ENCODE data around the gene MCRIP2. TPM values are rescaled to one million over a fixed set of nuclear protein-coding genes. Genes with fewer than 3 reads are reported as not detected.
"Not testable (repeated sequence)": the region's sequence is repeated elsewhere in the genome, so short reads cannot be mapped to it uniquely, and the experiment has no call there.

Gene MCRIP2
- total RNA-seq, 1 donor from 2014 or later: 16.6 TPM

GRCh38 chr16:686459-687260 lies 45.0 kb downstream of the MCRIP2 start:
- Mint-ChIP-seq H3K27me3 (ENCODE audit: unreplicated experiment) (peaks cover 18% of the 10 kb centered on the region), H3K36me3 (ENCODE audit: unreplicated experiment) (no peaks in the 10 kb centered on the region), H3K4me3 (ENCODE audit: unreplicated experiment) (no peak overlapping the region), H3K27ac (ENCODE audit: unreplicated experiment) (no peak overlapping the region), H3K4me1 (ENCODE audit: low read depth, unreplicated experiment) (peaks cover 6% of the 10 kb centered on the region), H3K9me3 (ENCODE audit: unreplicated experiment) (peaks cover 12% of the 10 kb centered on the region)
- DNase-seq: no peak
- TF ChIP-seq, protein P1, sequence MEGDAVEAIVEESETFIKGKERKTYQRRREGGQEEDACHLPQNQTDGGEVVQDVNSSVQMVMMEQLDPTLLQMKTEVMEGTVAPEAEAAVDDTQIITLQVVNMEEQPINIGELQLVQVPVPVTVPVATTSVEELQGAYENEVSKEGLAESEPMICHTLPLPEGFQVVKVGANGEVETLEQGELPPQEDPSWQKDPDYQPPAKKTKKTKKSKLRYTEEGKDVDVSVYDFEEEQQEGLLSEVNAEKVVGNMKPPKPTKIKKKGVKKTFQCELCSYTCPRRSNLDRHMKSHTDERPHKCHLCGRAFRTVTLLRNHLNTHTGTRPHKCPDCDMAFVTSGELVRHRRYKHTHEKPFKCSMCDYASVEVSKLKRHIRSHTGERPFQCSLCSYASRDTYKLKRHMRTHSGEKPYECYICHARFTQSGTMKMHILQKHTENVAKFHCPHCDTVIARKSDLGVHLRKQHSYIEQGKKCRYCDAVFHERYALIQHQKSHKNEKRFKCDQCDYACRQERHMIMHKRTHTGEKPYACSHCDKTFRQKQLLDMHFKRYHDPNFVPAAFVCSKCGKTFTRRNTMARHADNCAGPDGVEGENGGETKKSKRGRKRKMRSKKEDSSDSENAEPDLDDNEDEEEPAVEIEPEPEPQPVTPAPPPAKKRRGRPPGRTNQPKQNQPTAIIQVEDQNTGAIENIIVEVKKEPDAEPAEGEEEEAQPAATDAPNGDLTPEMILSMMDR (IDR thresholded peaks at IDR 0.05; ENCODE audit: partially characterized antibody, unreplicated experiment): no peak

- TF ChIP-seq, protein P1 (IDR thresholded peaks at IDR 0.05; ENCODE audit: partially characterized antibody, unreplicated experiment): no peak
- H3K36me3 Mint-ChIP-seq (ENCODE audit: unreplicated experiment): no peaks in the 10 kb centered on the region
- no peak for DNase-seq
- peaks cover 16% of the 10 kb centered on the region for H3K27me3 Mint-ChIP-seq (ENCODE audit: unreplicated experiment)
- H3K9me3 Mint-ChIP-seq (ENCODE audit: unreplicated experiment): peaks cover 12% of the 10 kb centered on the region
- H3K4me3 Mint-ChIP-seq (ENCODE audit: unreplicated experiment): no peak overlapping the region
- H3K27ac Mint-ChIP-seq (ENCODE audit: unreplicated experiment): no peak overlapping the region
- H3K4me1 Mint-ChIP-seq (ENCODE audit: low read depth, unreplicated experiment): peaks cover 3% of the 10 kb centered on the region
Observed at GRCh38 chr16:687499-687898, 45.9 kb downstream of the MCRIP2 start.

DNA sequence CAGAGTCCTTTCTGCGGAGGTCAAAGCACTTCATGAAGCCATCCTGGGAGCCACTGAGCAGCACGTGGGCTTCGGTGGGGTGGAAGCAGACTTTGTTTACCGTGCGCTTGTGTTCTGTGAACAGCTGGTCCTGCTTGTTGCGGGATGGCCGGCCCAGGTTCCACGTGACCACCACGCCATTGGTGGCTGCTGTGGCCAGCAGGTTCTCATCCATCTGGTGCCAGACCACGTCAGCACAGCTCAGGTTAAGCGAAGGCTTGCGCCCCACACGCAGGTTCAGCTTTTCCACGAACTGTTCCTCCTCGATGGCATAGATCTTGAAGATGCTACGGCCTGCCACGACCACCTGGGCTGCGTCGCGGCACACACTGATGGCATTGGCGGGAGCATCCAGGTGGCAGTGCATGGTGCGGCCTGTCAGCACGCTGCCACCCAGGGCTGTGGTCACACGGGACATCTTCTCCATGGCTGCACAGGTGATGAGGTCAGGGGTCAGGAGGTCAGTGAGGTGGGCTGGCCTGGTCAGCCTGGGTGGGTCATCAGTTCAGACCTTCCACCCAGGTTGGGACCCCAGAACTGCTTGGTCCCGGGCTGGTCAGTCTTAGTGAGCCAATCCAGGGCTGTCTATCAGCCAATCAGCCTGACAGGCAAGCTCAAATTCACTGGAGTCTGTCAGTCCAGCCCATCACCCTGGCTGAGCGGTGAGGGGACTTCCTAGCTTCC lies 47.7 kb downstream of the MCRIP2 start:
- peaks cover 18% of the 10 kb centered on the region for H3K27me3 Mint-ChIP-seq (ENCODE audit: unreplicated experiment)
- H3K4me3 Mint-ChIP-seq (ENCODE audit: unreplicated experiment): peak overlapping the region; percentile 91
- H3K27ac Mint-ChIP-seq (ENCODE audit: unreplicated experiment): no peak overlapping the region
- TF ChIP-seq, protein P1 (IDR thresholded peaks at IDR 0.05; ENCODE audit: partially characterized antibody, unreplicated experiment): no peak
- no peak for DNase-seq
- H3K9me3 Mint-ChIP-seq (ENCODE audit: unreplicated experiment): peaks cover 14% of the 10 kb centered on the region
- H3K4me1 Mint-ChIP-seq (ENCODE audit: low read depth, unreplicated experiment): peaks cover 5% of the 10 kb centered on the region
- no peaks in the 10 kb centered on the region for H3K36me3 Mint-ChIP-seq (ENCODE audit: unreplicated experiment)

DNA sequence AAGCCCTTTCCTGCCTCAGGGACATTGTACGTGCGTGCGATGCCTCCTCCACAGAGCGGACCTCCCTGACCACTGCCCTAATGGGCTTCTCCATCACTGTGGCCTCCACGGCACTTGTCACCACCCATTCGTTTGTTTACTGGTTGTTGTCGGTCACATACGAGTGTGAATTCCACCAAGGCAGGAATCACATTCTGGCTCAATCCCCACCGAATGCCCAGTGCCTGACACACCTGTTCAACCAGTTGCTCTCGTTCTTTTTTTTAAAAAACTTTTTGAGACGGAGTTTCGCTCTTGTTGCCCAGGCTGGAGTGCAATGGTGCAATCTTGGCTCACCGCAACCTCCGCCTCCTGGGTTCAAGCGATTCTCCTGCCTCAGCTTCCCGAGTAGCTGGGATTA lies 49.6 kb downstream of the MCRIP2 start:
- peaks cover 25% of the 10 kb centered on the region for H3K27me3 Mint-ChIP-seq (ENCODE audit: unreplicated experiment)
- H3K4me1 Mint-ChIP-seq (ENCODE audit: low read depth, unreplicated experiment); H3K36me3 Mint-ChIP-seq (ENCODE audit: unreplicated experiment); DNase-seq; H3K27ac Mint-ChIP-seq (ENCODE audit: unreplicated experiment): not testable (repeated sequence)
- peaks cover 17% of the 10 kb centered on the region for H3K9me3 Mint-ChIP-seq (ENCODE audit: unreplicated experiment)
- H3K4me3 Mint-ChIP-seq (ENCODE audit: unreplicated experiment): peak overlapping the region; percentile 64

- Mint-ChIP-seq H3K9me3 (ENCODE audit: unreplicated experiment) (peaks cover 18% of the 10 kb centered on the region), H3K27ac (ENCODE audit: unreplicated experiment) (peak overlapping the region; percentile 77), H3K27me3 (ENCODE audit: unreplicated experiment) (peaks cover 30% of the 10 kb centered on the region), H3K36me3 (ENCODE audit: unreplicated experiment) (no peaks in the 10 kb centered on the region), H3K4me1 (ENCODE audit: low read depth, unreplicated experiment) (peaks cover 10% of the 10 kb centered on the region), H3K4me3 (ENCODE audit: unreplicated experiment) (peak overlapping the region; percentile 64)
- TF ChIP-seq, protein P1 (IDR thresholded peaks at IDR 0.05; ENCODE audit: partially characterized antibody, unreplicated experiment): no peak
- no peak for DNase-seq
Observed at GRCh38 chr16:692356-693108, 50.9 kb downstream of the MCRIP2 start.
